ENCODE data around the gene PTH1R.

Gene PTH1R

GRCh38 chr3:46863261-46863782 lies 14.2 kb upstream of the PTH1R start, which contains the start of gene MYL3:
Gene MYL3, minus strand, starts transcription at chr3:46863444. Its CDS starts 54 bp downstream, at chr3:46863390.
- DNase-seq (ENCODE audit: low read depth in 3 of 3, low spot score in 1 of 3) = no peak

DNA sequence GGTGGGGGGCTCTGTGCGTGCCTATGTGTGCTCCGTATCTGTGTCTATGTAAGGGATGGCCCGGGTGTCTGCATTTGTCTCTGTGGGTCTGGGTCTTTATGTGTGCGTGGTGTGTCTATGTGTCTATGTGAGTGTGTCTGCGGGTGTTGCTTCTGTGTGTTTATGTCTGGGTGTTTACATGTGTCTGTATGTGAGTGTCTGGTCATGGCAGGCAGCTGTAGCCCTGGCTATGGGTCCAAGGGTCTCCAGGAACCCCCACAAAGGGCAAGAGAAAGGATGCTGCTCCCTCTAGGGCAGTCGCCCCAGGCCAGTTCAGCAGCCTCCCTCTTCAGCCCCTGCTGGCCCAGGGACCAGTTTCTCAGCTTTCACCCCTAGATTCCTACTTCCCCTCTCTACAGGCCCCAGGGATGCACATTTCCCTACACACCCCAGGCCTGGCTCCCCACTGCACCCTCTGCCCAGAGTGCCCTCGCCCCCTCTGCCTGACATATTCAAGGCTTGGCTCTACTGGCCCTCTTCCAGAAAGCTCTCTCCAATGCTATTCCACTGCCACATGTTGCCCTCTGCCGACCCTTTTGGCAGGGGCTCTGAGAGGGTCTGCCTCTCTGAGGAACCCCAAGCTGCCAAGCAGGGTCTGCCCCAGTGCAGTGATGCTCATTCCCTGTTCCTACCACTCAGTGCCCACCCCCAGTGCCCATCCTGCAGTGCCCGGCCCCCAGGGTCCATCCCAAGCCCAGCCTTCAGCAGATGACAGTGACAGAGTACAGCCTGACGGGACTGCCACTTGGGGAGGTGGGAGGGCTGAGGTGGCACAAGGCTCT lies 13.2 kb upstream of the PTH1R start:
- DNase-seq (ENCODE audit: low read depth in 3 of 3, low spot score in 1 of 3) = no peak

- no peak for DNase-seq (ENCODE audit: low read depth in 3 of 3, low spot score in 1 of 3)
Measured at GRCh38 chr3:46865031-46865507, 12.5 kb upstream of the PTH1R start.

DNA sequence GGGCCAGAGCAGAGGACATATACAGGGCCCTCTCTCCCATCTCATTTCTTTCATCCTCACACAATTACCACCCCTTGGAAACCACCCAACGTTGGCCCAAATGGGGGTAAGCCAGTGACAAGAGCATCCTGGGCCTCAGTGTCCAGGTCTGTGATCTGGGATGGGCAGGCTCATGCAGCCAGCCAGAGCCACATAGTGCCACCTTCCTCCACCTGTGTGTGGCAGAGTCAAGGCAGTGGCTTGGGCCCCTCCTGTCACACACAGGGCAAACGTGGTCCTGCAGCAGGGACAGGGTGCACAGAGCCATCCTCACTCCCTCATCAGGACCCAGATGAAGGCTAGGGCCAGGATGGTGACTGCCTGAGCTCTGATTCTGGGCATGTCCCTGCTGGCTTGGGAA lies 12.0 kb upstream of the PTH1R start:
- DNase-seq (ENCODE audit: low read depth in 3 of 3, low spot score in 1 of 3) = no peak

DNA sequence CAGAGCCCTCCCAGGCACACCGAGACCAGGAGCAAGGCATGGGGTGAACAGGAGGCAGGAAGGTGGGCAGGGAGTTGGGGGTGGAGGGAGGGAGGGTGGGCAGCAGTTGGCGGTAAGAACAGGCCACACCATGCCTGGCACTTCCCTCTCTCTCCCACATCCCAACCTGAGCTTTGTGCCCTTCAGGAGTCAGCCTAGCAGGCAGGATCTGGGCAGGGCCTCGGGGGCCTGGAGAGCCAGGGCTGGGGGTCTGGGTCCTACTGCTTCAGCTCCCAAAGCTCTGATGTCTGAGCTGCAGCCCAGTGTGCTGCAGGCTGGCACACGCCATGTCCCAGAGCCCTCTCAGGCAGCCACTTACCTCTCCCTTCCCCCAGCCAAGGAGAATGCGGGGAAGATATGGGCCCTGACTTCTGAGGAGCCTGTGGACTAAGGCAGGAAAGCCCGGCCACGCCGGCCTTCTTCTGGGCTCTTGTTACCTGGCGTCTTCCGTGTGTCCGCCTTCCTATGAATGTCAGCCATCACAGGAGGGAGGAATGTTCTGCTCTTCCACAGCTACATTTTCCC lies 11.4 kb upstream of the PTH1R start:
- DNase-seq (ENCODE audit: low read depth in 3 of 3, low spot score in 1 of 3) = no peak

DNA sequence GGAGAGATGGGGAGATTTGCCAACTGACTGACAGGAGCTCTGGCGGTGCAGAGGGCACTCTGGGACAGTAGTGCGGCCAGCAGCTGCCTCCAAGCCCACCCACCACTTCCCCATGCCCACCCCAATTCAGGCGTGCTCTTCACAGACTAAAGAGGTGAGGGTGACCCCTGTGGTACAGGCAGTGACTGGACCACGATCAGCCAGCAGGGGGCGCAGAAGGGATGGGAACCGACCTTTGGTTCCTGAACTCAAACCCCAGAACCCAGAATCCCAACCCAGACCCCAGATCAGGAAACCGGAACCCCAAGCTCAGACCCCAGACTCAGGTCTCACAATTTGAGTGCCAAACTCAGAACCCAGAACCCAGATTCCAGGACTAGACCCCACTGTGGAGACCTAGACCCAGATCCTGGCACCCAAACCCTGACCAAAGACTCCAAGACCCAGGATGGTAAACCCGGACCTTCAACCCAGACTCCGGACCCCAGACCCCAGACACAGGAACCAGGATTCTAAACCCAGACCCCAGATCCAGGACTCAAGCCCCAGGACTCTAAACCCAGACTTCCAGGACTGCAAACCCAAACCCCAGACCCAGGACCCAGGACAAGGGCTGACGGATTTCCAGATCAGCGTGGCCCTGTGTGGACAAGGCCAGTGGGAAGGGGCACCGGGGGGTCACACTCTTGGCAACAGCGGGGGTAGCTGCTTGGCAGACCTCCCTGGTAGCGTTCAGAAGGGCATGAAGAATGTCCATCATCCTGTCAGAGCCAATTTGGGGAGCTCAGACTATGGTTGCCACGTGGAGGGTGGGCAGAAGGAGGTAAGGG lies 10.6 kb upstream of the PTH1R start:
- DNase-seq (ENCODE audit: low read depth in 3 of 3, low spot score in 1 of 3) = peak; percentile 54 to 84 (median 69)

- DNase-seq (ENCODE audit: low read depth in 3 of 3, low spot score in 1 of 3) = no peak
Measured at GRCh38 chr3:46867550-46867898, 10.0 kb upstream of the PTH1R start.

DNA sequence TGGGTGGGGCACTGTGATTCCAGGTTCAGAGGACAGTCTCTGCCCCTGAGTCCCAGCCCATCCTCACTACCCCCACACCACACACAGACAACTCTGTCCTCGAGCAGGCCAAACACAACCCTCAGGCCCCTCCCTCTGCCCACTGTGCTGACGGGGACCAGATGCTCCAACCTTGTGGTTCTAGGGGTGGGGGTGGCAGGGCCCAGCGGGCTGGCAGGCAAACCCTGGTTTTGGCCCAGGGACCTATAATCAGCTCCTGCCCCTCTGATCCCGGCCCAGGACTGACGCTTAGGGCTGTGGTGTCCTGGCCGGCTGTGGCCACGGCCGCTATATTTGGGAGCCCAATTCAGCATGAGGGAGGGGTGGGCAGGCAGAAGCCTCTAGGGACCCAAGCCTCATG lies 9.2 kb upstream of the PTH1R start:
- no peak for DNase-seq (ENCODE audit: low read depth in 3 of 3, low spot score in 1 of 3)

GRCh38 chr3:46868948-46869347 lies 8.6 kb upstream of the PTH1R start:
- no peak for DNase-seq (ENCODE audit: low read depth in 3 of 3, low spot score in 1 of 3)

- DNase-seq (ENCODE audit: low read depth in 3 of 3, low spot score in 1 of 3) = no peak
Measured at GRCh38 chr3:46869440-46869839, 8.1 kb upstream of the PTH1R start.

GRCh38 chr3:46870651-46871050 lies 6.9 kb upstream of the PTH1R start:
- no peak for DNase-seq (ENCODE audit: low read depth in 3 of 3, low spot score in 1 of 3)

DNA sequence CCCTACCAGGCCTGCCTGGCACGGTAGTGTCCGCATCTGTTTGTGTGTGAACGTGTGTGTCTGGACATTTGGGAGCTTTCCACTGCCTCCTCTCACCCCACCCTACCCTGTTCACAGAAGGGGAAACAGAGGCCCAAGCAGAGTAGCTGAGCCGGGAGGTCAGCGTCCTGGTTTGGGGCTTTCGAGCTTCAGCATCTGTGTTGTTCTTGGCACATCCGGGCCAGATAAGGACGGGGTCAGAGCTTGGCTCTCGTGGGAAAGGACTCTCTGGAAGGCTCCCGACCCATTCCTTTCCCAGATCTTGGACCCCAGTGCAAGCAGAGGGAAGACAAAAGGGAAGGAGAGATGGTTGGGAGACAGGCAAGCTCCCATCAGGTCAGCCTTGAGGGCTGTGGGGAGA lies 6.3 kb upstream of the PTH1R start:
- DNase-seq (ENCODE audit: low read depth in 3 of 3, low spot score in 1 of 3) = no peak

- DNase-seq (ENCODE audit: low read depth in 3 of 3, low spot score in 1 of 3) = no peak
Measured at GRCh38 chr3:46873521-46873920, 4.0 kb upstream of the PTH1R start.

GRCh38 chr3:46874430-46874829 lies 3.1 kb upstream of the PTH1R start:
- DNase-seq (ENCODE audit: low read depth in 3 of 3, low spot score in 1 of 3) = no peak

GRCh38 chr3:46875560-46875959 lies 2.0 kb upstream of the PTH1R start:
- no peak for DNase-seq (ENCODE audit: low read depth in 3 of 3, low spot score in 1 of 3)

DNA sequence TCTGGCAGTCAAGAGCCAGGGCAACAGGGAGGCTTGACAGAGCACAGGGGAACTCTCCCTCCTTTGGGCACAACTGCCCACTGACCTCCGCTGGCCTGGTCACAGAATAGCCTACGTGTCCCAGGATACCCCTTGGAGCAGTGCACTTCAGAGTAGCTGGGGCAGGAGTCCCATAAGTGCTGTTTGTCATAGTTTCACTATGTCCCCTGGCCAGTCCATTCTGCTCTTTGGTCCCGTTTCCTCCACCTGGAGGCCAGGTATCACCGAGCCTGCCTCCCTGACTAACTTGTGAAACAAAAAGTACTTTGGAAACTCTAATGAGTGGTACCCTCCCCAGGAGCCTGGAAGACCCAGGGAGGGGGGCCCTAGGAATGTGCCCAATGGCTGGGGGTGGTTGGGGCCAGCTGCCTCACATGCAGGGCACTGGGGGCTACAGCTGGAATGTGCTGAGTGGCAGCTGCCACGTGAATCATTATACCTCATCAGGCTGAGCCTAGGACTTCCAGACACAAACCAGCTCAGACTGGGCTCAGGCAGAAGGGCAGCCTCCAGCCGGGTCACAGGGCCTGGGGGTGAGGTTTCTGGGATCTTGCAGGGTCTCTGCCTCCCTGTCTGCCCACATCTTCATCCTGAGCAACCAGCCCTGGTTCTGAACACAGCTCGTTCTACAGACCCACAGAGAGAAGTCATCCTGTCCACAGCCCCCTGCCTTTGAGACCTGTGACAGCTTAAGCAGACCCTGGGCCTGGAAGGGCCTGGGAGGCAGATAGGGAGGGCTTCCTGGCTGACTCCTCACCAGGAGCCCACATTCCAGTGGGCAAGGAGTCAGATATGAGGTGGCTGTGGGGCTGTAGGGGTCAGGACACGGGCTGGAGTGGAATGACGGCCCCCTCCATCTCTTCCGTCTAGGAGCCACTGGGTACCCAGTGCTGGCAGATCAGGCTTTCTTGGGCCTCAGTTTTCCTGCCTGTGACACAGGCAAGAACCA lies 914 bp upstream of the PTH1R start:
- no peak for DNase-seq (ENCODE audit: low read depth in 3 of 3, low spot score in 1 of 3)

GRCh38 chr3:46878781-46879436 lies 1.4 kb downstream of the PTH1R start:
- DNase-seq (ENCODE audit: low read depth in 3 of 3, low spot score in 1 of 3) = no peak

DNA sequence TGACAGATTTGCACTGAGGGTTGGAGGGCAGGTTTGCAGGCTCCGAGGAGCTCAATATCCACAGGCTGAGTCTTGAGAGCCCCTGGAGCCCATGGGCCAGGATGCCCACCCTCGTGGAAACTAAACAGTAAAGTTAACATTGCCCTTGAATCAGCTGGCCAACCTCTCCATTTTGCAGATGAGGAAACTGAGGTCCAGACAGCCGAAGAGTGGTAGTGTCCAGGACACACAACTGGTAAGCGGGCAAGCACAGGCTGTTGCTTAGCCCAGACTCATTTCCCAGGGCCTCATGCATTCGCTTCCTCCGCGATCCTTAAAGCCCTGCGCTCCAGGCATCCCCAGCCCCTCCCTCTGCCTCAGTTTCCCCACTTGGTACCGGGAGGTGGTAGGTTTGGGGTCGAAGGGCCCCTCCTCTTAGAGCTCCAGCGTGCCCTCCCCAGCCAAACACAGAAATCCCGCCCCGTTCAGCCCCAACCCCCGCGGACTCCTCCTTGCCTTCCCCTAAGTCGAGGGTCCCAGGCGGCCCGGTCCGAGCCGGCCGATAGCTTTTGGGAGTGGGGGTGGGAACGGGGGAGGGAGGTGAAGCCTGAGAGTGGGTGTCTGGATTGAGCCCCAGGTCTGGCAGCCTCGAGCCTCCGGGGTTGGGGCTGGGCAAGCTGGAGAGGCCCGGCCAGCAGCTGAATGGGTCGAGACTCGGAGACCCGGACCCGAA lies 3.5 kb downstream of the PTH1R start:
- no peak for DNase-seq (ENCODE audit: low read depth in 3 of 3, low spot score in 1 of 3)

All from stimulated activated CD4-positive, alpha-beta T cell treated with anti-CD3 and anti-CD28 coated beads, TNF-alpha, amount 100 ng/mL, for 1 hour (primary cell).